ENCODE measurements around the gene TVP23C.
A peak's percentile ranks its signal among the peaks of the same experiment; 100 is the strongest.

Gene TVP23C

DNA sequence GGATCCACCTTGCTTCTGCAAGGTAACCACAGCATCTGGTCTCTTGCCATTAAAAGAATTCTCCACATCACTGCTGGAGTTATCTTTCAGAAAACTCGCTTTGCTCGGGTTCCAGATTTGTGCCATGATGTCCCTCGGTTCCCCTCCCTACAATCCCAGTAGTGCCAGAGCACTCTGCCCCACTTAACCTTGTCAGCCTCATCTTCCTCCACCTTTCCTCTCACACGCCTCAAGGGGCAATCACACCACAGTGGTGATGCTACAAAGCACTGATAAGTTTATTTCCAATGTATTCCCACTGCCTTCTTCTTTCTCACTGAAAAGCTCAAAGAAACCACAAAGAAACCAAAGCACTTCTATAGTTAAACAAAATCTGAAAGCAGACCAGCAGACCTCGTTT lies 84.4 kb downstream of the TVP23C start:
- ChIA-PET POLR2A (interaction anchor here (0.7 kb wide), 1 partner anchor 16 kb away, joined by 3 read pairs; no protein-coding TSS in a partner anchor), CTCF (interaction anchor here (1.2 to 5.1 kb wide), 5 partner anchors 15 to 222 kb away, joined by 3 to 19 read pairs (median 6); no protein-coding TSS in a partner anchor)
- TF ChIP-seq, protein P1, sequence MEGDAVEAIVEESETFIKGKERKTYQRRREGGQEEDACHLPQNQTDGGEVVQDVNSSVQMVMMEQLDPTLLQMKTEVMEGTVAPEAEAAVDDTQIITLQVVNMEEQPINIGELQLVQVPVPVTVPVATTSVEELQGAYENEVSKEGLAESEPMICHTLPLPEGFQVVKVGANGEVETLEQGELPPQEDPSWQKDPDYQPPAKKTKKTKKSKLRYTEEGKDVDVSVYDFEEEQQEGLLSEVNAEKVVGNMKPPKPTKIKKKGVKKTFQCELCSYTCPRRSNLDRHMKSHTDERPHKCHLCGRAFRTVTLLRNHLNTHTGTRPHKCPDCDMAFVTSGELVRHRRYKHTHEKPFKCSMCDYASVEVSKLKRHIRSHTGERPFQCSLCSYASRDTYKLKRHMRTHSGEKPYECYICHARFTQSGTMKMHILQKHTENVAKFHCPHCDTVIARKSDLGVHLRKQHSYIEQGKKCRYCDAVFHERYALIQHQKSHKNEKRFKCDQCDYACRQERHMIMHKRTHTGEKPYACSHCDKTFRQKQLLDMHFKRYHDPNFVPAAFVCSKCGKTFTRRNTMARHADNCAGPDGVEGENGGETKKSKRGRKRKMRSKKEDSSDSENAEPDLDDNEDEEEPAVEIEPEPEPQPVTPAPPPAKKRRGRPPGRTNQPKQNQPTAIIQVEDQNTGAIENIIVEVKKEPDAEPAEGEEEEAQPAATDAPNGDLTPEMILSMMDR (IDR thresholded peaks at IDR 0.05; ENCODE audit: insufficient read depth, low read length, missing control alignments) = no peak
- no peak for DNase-seq (ENCODE audit: low read depth, low spot score)
- no peak overlapping the region for H3K4me3 ChIP-seq (ENCODE audit: low read depth, low read length)

DNA sequence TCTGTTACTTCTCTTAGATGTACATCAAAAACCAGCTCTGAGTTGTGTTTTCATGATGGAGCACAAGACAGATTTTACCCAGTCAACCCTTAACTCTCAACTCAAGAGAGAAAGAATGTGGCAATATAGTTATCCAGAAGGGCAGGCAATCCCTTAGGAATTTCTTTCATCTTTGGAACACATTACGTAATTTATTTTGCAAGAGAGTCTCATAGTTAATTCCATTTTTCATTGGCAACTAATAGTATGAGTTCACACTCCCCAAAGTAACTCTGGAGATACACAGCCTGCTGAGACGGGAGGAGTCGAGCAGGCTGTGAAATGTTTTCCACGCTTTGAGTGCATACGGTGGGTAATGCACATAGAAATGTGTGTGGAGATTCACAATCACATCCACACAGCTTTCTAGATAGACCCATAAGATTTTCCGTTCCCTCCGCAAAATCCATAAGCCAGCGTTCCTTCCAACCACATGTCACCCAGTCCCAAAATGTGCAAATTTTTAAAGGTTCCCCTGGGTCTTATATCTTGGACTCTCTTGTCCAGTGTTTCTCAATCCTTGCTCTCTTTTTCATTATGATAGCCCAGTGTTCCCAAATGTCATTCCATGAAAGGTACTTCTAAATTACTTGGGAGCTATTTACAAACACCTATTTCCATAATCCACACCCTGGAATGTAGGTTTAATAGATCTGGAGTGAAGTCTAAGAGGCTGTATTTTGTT lies 87.5 kb downstream of the TVP23C start:
- CTCF ChIA-PET = interaction anchor here (0.8 to 2.2 kb wide), 4 partner anchors 8 to 85 kb away, joined by 3 to 9 read pairs (median 4); no protein-coding TSS in a partner anchor

DNA sequence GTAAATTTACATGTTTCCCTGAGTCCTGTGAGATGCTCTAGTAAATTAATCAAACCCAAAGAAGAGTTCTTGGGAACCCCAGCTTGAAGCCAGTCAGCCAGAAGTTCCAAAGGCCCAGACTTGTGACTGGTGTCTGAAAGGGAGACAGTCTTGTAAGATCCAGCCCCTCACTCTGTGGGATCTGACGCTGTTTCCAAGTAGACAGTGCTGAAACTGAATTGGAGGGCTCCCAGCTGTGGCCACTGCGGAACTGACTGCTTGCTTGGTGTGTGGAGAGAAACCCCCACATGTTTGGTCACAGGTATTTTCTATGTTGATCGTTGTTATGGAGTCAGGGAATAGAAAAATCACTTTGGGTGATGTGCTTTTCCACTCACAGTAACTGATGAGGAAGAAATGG lies 90.4 kb downstream of the TVP23C start:
- ChIA-PET POLR2A (no interaction called here), CTCF (interaction anchor here (0.8 to 1.2 kb wide), 2 partner anchors 16 to 30 kb away, joined by 3 to 5 read pairs; no protein-coding TSS in a partner anchor)
- no peak overlapping the region for H3K4me3 ChIP-seq (ENCODE audit: low read depth, low read length)
- TF ChIP-seq, protein P1 (IDR thresholded peaks at IDR 0.05; ENCODE audit: insufficient read depth, low read length, missing control alignments) = no peak
- no peak for DNase-seq (ENCODE audit: low read depth, low spot score)

More for the DNA sequence above, 87.5 kb downstream of the TVP23C start:
- POLR2A ChIA-PET = no interaction called here
- TF ChIP-seq, protein P1 (IDR thresholded peaks at IDR 0.05; ENCODE audit: insufficient read depth, low read length, missing control alignments) = no peak
- no peak for DNase-seq (ENCODE audit: low read depth, low spot score)
- no peak overlapping the region for H3K4me3 ChIP-seq (ENCODE audit: low read depth, low read length)

DNA sequence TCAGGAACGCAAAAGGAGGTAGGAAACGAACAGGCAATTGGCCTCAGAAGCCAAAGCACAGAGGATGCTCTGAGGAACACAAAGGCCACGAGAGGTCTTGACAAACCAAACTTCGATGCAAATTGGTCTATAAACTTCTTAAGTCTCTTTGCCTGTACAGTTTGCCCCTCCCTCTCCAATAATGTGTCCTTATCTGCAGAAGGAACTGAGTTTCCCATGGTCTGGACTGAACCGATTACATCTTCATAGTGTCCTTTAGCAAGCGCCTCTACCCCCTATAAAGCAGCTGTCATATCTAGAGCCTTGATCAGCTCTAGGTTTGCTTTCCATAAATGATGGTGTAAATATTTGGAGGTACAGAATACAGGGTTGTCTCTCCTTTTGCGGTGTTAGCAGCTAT lies 92.7 kb downstream of the TVP23C start:
- no peak for DNase-seq (ENCODE audit: low read depth, low spot score)
- H3K4me3 ChIP-seq (ENCODE audit: low read depth, low read length) = no peak overlapping the region
- CTCF ChIA-PET = interaction anchor here (0.9 to 2.1 kb wide), 6 partner anchors 11 to 212 kb away, joined by 3 to 9 read pairs (median 4); no protein-coding TSS in a partner anchor
- POLR2A ChIA-PET = no interaction called here
- TF ChIP-seq, protein P1 (IDR thresholded peaks at IDR 0.05; ENCODE audit: insufficient read depth, low read length, missing control alignments) = no peak

DNA sequence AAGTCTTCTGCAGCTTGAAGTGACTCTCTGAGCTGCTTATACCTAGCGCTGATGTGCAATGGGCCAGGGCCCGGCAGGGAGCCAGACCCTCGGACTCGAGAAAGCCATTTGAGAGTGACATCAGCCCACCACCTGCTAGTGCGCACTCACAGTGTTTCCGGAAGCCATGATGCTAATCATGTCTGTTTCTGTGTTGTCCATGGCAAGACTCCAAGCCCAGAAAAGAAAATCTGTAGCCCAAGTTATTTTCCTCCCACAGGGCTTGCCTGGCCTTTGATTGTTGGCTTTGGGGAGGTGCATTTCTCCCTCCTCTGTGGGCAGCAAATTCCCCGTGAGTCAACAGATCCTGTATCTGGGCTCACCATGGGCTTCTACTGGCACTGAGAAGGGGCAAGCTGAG lies 94.0 kb downstream of the TVP23C start:
- ChIA-PET CTCF (interaction anchor here (1.0 to 2.1 kb wide), 4 partner anchors 13 to 212 kb away, joined by 3 to 9 read pairs (median 5); no protein-coding TSS in a partner anchor), POLR2A (no interaction called here)
- DNase-seq (ENCODE audit: low read depth, low spot score) = peak; percentile 58
- H3K4me3 ChIP-seq (ENCODE audit: low read depth, low read length) = no peak overlapping the region
- TF ChIP-seq, protein P1 (IDR thresholded peaks at IDR 0.05; ENCODE audit: insufficient read depth, low read length, missing control alignments) = no peak

DNA sequence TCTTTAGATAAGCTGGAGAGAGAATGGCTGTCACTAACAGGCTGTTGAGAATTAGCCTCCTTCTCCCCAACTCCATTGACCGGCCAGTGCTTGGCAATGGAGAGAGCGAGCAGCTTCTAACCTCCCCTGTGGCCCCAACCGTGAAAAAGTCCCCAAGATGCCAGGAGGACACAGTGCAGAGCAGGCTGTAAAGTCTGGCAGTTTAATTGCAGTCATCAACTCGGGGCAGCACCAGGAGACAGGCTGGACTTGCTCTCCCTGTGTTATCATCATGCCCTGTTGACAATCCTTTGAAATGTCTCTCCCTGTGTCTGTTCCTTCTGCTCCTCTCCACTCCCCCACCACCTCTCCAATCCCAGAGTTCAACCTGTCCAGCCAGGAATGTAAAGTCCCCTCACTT lies 95.2 kb downstream of the TVP23C start:
- DNase-seq (ENCODE audit: low read depth, low spot score) = no peak
- TF ChIP-seq, protein P1 (IDR thresholded peaks at IDR 0.05; ENCODE audit: insufficient read depth, low read length, missing control alignments) = no peak
- ChIA-PET POLR2A (no interaction called here), CTCF (interaction anchor here (0.7 to 1.2 kb wide), 3 partner anchors 11 to 31 kb away, joined by 3 to 5 read pairs (median 3); no protein-coding TSS in a partner anchor)
- H3K4me3 ChIP-seq (ENCODE audit: low read depth, low read length) = no peak overlapping the region

All from AG04449 (cell line).